IPS-NIHi7 (cell line): ENCODE data around the gene ORC2.
"Not testable (repeated sequence)": the region's sequence is repeated elsewhere in the genome, so short reads cannot be mapped to it uniquely, and the experiment has no call there.

ENCODE experiments used
- DNase-seq: peaks from one replicate; pipeline ENCODE4 v3.0.0; 2012; ENCODE audit warnings: mixed read lengths; ENCODE audit errors: extremely low spot score

The ORC2 gene

GRCh38 chr2:200930947-200931626 lies 32.4 kb downstream of the ORC2 start:
- DNase-seq: no peak

DNA sequence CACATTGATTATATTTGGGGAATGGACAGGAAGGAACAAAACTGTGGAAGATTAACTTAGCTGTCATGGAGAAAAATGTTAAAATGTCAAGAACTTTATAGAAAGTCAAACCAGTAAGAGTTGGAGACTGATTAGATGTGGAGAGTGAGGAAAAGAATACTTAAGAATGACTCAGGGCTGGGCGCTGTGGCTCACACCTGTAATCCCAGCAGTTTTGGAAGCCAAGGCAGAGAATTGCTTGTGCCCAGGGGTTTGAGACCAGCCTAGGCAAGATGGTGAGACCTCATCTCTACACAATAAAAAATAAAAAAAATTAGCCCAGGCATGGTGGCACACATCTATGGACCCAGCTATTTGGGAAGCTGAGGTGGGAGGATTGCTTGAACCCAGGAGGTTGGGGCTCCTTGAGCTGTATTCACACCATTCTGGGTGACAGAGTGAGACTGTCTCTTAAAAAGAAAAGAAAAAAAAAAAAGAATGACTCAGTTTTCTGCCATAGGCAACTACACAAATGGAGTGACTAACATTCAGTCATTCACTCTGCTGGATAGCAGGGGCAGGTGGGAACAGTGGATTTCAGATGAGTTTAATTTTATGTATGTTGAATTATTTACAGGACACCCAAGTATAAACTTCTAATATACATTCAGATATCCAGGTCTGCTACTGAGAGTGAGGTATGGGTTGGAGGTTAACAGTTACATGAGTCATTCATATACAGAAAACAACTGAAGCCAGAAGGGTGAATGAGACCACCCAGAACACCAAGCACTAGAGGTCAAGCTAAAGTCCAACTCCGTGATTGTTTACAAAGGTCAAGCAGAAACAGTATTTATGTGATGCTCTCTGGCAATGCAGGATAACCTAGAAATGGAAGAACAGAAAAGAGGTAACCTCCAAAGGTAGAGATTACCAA lies 33.9 kb downstream of the ORC2 start:
- DNase-seq: no peak

DNA sequence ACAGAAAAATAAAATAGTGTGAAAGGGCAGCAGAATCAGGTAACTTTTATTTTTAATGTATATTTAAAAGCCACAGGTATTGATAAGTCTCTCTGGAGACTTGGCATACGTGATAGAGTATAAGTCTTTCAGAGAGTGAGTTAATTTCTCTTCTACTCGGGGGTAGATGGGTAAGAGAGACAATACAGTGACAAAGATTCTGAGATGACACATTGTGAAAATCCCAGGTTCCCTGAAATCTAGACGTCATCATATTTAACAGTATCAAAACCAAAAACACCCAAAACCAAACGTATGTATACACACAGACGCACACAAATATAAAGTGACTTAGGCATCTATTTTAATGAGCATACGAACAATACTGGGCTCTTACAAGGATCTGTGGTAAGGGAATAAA lies 41.0 kb downstream of the ORC2 start:
- no peak for DNase-seq

DNA sequence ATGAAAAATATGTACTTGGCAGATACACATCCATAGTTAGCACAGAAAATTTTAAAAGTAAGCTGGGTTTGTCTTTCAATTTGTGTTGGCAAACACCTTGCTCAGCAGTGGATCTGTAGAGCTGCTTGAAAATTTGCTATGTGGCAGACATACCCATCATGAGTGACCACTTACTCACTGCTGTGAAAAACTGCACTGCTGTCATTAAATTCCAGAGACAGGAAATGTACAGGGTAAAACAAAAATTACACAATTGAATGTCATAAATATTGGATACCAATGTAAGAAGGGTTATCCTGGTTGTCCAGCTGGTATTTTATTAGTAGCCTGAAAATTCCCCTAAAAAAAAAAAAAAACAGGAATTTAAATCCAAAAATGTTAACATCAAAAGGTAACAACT lies 49.8 kb downstream of the ORC2 start:
- no peak for DNase-seq

GRCh38 chr2:200909958-200910357 lies 53.5 kb downstream of the ORC2 start:
- no peak for DNase-seq

GRCh38 chr2:200905618-200906296 lies 57.7 kb downstream of the ORC2 start:
- DNase-seq: peak; percentile 73

DNA sequence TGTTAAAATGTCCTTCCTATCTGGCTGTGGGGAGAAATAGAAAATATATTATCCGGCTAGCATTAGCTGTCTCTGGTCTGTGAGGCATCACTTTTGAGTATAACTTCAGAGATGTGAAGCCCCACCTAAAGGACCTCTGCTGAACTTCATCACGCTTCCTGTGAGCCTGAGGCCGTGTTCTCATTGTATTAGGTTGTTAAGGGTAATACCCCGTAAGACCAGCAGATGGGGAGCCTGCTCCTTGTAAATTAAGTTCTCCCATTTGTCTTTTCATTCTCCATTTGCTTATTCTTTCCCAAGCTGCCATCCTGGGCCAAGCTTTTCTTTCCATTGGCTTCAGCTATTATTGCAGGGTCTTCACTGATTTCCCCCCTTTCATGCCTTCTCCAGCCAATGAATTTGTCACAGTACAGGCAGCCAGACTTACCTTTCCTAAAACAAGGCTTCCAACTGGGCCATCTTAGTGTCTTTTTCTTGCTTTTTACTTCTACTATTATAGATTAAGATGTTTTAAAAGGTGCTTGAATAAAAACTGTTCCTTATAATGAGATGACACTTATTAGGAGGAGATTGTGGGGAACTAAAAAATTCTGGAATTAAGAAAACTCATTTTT lies 61.9 kb downstream of the ORC2 start:
- DNase-seq: peak; percentile 93

DNA sequence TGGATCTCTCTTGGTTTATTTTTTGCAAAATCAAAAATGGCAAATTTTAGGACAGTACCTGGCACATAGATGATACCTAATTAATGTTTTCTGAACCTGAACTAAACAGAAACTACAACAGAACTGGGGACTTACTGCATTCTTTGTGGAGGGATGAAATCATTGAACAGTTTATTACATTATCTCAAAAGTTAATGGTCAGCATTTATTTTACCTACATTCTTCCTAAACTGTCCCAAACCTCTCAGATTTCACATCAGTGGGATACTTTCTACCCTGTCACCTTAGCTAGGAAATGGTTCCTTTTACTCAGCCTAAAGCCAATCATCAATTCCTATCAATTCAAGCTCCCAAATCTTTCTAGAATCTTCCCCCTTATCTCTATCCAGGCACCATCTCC lies 64.0 kb downstream of the ORC2 start:
- no peak for DNase-seq

GRCh38 chr2:200888704-200889625 lies 74.5 kb downstream of the ORC2 start, which contains the start of the genes NIF3L1 and PPIL3:
TSS of gene NIF3L1 (plus strand) at chr2:200889371. CDS start at chr2:200891944, 2,573 bp downstream.
TSS of gene PPIL3 (minus strand) at chr2:200889077. CDS start at chr2:200887615, 1,462 bp downstream.
- peak; percentile 94 for DNase-seq

DNA sequence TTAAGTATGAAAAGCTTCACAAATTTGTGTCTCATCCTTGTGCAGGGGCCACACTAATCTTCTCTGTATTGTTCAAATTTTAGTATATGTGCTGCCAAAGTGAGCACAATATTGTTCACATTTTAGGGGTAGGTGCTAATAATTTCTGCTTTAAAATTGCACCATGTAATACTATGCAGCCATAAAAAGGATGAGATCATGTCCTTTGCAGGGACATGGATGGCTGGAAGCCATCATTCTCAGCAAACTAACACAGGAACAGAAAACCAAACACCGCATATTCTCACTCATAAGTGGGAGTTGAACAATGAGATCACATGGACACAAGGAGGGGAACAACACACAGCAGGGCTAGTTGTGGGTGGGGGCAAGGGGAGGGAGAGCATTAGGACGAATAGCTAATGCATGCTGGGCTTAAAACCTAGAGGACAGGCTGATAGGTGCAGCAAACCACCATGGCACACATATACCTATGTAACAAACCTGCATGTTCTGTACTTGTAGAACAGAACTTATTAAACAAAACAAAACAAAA lies 81.7 kb downstream of the ORC2 start:
- DNase-seq: not testable (repeated sequence)

DNA sequence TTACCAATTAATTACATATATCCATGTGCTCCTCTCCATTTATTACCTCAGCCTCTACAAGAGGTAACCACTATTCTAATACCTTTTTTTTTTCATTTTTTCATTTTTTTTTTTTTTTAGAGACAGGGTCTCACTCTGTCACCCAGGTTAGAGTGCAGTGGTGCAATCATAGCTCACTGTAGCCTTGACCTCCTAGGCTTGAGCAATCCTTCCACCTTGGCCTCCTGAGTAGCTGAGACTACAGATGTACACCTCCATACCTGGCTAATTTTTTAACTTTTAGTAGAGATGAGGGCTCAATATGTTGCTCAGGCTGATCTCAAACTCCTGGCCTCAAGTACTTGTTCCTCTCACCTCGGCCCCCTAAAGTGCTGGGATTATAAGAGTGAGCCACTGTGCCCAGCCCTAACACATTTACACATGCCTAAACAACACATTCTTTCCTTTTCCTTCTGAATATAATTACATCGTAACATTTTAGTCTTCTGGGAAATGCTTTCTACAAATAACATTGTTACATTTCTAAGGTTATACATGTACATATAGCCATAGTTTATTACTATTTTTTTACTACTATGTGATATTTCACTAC lies 85.1 kb downstream of the ORC2 start:
- no peak for DNase-seq

GRCh38 chr2:200877443-200877842 lies 86.0 kb downstream of the ORC2 start:
- no peak for DNase-seq

GRCh38 chr2:200873560-200873959 lies 89.9 kb downstream of the ORC2 start:
- no peak for DNase-seq

DNA sequence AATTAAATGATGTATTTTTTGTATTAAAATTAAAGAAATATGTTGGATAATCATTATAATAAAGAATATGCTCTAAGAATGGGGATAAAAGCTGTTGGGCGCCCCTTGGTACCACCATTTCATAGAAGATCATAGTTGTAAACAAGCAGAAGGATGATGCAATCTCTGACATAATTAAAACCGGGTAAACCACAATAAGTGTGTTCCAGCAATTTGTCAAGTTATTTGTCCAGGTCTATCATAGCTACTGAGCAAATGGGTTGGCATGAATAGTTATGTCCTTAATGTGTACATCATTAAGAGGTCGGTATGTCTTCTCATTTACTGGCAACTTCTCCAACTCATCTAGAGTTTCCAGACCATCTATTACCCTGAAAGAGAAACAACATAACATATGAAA lies 92.3 kb downstream of the ORC2 start:
- no peak for DNase-seq

DNA sequence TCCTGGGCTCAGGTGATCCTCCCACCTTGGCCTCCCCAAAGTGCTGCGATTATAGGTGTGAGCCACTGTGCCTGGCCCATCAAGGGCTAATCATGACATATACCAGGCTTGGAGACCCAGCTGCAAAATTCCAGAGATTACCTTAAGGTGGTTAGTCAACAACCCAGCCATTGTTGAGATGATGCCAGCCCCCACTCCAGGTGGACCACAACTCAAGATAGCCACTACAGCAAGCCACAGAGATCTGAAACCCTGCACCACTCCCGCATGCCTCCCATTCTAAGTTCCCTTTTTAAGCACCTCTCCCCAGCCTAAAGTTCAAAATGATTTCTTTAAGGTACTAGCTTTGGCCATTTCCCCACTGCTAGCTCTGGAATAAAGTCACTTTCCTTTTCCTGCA lies 94.4 kb downstream of the ORC2 start:
- no peak for DNase-seq

- DNase-seq: peak; percentile 90
Measured at GRCh38 chr2:200864176-200865034, 99.1 kb downstream of the ORC2 start, which contains the start of gene CLK1. TSS of gene CLK1 (minus strand) at chr2:200864658. CDS start at chr2:200861862, 2,796 bp downstream.

DNA sequence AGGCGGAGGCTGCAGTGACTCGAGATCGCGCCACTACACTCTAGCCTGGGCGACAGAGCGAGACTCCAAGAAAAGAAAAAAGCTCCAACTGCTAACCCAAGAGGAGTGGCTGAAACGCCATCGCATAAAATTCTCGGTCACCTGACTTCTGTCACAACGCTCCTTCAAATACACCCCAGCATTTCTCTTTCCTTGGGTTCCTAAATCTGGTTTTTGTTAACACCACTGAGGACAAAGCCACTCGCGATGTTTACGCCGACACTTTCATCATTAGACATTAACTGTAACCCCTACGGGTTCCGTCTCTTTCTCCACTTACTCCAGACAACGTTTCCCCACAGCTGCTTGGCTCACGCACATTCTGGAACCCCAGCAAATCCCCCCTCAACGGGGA lies 99.7 kb downstream of the ORC2 start:
- DNase-seq: no peak

DNA sequence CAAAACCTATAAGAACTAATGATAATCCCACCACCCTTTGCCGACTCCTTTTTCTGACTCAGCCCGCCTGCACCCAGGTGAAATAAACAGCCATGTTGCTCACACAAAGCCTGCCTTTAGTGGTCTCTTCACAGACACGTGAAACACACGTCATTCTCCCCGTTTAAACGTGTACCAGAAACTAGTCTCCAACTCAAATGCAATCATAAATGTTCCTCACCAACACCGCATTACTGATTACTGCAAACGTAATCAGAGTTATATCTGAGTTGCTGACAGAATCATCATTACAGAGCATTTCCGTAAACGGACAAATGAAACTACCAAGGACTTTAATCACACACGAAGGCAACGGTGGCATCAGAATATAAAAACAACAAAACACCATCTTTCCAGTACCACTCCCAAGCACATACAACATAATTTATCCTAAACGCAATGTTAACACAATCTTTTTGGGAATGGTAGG lies 100.9 kb downstream of the ORC2 start:
- DNase-seq: no peak

- no peak for DNase-seq
Measured at GRCh38 chr2:200861617-200862155, 101.8 kb downstream of the ORC2 start.
